GM18861 (cell line): ENCODE measurements around the gene RTN4RL1.

Experiments used
- ATAC-seq: cut with Tn5 transposase; IDR thresholded peaks from one replicate; pipeline ENCODE4 v1.9.1; 2021; ENCODE audit not compliant: unreplicated experiment

Gene RTN4RL1

DNA sequence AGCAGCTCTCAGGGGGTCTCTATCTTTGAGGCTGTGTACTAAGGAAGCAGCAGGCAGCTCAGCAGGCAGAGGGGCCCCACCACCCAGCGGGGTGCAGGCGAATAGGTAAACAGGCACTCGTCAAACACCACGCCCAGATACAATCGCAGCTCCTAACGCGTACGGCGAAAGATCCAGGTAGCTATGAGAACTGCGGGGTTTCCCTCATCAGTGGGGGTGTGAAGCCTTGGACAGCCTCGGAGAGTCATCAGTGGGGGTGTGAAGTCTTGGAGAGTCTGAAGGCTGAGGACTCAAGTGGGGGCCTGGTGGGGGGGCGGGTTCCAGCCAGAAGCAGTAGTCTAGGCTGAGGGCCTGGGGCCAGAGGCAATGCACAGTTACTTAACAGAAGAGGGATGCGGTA, 69.0 kb downstream of the RTN4RL1 start:
- no peak for ATAC-seq

DNA sequence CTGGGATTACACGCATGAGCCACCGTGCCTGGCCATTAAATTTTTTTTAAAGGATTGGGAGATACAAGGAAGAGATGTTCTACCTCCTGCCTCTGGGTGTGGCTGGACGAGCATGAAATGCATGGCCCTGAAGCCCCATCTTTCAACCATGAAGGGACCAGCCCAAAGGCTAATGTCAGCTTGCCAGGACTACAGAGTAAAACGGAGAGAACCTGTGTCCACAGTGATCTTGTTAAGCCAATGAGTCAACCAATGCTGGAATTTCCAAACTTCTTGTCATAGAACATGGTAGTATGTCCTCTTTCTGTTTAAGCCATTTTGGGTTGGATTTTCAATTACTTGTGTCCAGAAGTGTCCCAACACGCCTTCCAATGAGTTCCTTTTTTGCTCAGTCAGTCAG, 71.3 kb downstream of the RTN4RL1 start:
- ATAC-seq: no peak

DNA sequence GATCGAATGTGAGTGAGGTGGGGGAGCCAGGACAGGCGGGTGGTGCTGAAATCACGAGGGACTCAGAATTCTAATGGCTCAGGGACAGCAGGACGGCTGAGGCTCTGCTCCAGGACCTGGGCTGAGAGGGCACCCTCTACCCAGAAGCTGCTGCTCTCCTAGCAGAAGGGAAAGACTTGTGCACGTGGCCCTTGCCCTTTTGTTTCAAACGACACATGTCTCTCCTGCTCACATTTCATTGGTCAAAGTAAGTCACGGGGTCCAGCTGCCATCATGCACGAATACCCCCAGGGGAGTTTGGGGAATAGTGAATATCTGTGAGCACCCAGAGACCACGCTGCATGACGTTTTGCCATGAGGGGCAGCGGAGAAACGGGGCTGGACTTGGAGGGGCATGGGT, 73.2 kb downstream of the RTN4RL1 start:
- no peak for ATAC-seq

DNA sequence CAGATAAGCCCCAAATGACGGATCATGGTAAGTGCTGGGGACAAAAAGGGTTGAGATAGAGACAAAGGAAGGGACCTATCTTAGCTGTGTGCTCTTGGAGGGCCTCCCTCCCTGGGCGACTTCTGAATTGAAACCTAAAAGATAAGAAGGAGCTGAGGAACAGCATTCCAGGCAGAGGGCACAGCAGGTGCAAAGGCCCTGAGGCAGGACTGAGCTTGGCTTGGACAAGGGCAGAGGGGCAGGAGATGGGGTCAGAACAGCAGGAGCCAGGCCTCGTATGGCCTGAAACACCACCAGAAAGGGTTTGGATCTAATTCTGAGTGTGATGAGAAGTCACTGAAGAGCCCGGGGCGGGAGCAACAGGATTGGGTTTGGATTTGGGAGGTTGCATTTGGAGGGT, 75.4 kb downstream of the RTN4RL1 start:
- ATAC-seq: no peak

DNA sequence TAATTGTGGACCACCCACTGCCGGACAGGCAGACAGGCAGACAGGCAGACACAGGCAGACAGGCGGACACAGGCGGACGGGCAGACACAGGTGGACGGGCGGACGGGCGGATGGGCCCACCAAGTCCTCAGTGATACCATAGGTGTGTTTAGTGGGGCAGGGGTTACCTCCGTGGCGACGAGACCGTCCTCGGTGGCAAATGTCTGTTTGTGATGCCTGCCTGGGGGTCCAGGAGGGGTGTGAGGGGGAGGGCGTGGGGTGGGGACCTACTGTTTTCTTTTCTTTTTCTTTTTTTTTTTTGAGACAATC, 76.7 kb downstream of the RTN4RL1 start:
- no peak for ATAC-seq

DNA sequence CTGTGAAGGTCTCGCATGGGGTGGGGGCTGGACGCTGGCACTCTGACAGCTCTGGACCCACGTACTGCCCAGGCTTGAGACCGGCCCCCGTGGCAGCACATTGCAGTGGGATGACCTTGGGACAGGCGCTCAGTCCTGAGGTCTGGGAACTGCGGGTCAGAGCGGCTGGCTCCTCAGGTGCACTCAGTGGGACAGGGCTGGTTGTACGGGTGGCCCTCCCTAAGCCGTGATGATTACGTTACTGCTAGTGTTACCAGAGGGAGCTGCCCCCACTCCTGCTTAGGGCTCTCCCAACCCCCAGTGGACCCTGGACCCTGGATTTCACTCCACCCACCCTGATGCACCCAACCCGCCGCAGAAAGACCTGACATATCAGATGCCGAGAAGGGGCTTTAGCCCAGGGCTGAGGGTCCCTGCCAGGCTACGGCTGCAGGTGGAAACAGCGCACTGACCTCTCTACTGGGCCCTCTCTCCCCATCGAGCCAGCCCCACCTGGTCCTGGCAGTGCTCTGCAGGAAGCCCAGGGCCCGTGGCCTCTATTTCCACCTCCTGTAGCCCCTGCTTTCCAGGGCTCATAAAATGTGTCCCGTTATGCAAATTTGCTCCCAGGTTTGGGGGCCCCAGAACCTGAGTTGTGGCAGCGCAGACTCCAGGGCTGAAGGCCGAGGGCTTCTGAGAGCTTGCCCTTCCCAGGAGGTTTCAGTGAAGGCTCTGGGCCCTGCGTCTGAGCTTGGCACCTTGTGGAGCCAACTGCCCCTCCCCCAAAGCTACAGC, 77.2 kb downstream of the RTN4RL1 start:
- no peak for ATAC-seq

DNA sequence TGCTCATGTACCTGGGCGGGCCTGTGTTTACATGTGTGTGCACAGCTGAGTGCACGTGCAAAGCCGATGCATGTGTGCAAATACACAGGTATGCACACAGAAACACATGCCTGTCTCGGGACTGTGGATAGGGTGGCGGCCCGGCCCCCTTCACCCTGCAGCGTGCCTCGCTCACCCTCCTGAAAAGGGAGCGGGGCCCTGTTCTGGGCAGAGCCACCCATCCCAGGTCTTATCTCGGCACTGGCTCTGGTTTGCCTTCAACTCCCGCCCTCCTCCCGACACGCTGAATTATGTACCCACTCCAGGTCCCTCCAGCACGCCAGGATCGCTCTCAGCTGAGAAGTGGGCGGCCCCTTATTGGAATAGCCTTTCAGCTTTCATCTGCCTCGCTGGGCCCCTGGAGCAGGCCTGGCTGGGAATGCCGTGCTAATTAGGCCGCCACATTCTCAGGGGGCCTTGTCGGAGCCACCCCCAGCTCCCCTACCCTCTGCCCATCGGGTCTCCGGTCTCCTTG, 77.8 kb downstream of the RTN4RL1 start:
- no peak for ATAC-seq

DNA sequence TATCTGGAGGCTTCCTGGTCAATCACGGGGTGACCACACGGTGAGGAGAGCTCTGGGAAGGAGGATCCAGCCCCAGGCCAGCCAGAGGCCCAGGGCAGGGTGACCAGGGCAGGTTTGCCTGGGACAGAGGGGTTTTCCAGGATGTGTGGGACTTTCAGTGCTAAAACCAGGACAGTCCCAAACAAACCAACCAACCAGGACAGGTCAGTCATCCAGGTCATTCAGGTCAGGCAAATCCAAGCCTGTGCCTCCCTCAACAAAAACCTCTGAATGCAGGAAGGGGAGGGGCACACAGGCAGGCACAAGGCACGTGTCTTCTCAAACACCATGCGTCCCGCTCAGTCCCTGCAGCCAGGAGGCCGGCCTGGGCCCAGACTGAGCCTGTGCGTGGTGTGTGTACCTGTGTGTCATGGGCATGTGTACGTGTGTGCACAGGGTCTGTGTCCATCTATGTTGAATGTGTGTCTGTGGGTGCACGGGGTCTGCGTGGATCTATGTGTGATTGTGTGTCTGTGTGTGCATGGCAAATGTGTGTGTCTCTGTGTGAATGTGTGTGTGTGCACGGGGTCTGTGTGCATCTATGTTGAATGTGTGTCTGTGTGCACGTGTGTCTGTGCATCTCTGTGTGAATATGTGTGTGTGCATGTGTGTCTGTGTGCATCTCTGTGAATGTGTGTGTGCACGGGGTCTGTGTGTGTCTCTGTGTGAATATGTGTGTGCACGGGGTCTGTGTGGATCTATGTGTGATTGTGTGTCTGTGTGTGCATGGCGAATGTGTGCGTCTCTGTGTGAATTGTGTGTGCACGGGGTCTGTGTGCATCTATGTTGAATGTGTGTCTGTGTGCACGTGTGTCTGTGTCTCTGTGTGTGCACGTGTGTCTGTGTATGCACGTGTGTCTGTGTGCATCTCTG, 78.9 kb downstream of the RTN4RL1 start:
- no peak for ATAC-seq

DNA sequence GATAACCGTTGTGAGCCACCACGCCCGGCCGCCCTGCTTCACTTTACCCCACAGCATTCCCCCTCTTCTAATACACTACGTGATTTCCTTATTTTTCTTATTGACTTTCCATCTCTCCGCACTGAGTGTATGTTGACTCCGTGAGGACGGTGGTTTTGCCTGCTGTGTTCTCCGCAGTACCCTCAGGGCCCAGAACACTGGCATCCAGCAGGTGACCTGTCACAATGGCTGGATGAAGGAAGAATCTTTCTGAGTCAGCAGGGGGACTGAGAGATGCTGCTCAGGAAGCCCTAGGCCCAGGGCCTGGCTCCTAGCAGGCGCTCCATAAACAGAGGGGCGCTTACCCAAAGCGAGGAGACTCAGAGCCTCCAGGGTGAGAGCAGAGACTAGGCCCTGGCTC, 79.5 kb downstream of the RTN4RL1 start:
- no peak for ATAC-seq

DNA sequence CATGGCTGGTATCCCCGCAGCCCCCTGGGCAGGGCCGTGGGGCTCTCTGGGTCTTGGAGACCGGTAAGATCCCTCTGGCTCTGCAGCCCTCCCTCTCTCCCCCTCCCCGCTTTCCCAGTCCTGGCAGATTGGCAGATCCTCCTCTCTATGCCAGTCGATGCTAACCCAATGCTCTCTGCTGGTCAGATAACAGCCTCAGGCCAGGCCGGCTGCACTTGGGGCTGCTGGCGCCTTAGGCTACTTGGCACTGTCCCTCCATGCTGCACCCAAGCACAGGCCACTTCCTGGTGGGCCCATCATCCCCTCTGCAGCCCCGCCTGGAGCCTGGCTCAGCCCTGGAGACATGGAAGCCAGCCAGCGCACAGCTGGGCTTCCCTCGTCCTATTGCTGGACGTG, 81.7 kb downstream of the RTN4RL1 start:
- no peak for ATAC-seq

DNA sequence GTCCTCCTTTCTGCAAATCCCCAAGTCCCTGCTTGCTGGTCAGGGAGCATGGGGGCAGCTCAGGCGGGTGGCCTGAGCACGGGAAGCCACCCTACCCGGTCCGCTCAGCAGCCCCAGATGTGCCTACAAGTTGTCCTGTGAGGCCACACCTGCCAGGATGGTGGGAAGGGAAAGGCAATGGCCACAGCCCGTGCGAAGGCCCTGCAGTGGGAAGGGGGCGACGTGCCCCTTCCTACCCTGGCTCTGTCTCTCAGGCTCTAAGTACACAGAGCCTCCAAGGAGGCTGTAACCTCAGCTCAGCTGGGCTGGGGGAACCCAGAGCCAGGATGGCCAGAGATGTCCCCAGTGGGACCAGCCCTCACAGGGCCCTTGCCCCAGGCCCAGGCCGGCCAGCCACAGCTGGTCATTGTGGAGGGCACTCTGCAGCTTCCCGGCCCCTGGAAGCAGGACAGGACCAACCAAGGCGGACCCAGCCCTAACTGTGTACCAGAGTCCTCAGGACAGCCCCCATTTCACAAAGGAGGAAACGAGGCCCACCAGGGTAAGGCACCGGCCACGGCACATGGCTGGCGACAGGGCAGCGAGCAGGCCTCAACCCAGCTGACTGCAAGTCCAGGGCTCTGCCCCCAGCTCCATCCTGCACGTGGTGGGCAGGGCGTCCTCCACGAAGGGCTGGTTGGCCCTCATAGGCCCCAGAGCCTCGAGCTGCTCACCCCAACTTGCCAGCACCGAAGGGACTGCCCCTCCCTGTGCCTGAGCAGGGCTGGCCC, 82.3 kb downstream of the RTN4RL1 start:
- no peak for ATAC-seq

DNA sequence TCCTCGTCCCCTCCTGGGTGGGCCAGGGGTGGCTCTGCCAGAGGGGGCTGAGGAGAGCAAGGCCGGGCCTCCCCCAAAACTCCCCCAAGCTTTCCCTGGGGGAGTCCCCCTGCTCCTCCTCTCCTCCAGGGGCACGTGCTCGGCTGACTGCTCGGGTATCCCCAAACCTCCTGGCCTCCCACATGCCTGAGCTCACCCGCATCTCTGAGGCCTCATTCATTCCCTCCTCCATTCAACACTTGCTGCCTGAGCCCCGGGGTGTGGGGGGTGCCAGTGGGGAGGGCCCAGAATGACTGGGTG, 83.1 kb downstream of the RTN4RL1 start:
- ATAC-seq: no peak

DNA sequence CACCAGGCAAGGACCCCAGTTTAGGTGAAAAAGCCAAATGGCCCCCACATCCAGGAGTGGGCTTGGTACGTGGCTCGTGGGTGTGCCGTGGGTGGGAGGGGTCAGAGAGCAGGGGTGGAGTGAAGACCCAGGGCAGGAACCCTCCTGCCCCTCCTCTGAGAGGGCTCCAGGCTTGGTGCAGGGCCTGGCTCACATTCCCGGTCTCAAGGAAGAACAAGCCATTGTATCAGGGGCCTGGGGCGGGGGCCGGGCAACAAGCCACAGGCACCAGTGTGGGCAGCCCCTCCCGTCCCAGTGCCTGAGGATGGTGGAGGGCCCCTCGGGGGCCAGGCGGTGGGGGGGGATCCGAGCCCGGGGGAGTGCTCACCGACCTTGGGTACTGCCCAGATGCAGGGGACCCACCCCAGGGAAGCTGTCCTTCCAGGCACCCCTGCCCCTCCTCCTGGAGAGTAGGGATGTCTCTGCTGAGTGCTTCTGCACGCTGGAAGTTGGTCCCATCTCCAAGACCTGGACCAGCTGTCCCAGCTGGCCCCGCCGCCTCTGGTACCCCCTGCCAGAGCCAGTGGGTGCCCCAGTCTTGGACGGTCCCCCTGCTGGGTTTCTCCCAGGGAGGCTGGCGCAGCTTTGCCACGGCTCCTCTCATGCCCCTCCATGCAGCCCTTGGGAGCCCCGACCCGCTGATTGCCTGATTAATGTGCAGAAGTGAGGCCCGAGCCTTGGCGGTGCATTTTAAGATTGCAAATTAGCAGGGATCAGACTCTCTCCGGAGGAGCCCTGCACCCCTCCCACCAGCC, 83.7 kb downstream of the RTN4RL1 start:
- ATAC-seq: no peak

DNA sequence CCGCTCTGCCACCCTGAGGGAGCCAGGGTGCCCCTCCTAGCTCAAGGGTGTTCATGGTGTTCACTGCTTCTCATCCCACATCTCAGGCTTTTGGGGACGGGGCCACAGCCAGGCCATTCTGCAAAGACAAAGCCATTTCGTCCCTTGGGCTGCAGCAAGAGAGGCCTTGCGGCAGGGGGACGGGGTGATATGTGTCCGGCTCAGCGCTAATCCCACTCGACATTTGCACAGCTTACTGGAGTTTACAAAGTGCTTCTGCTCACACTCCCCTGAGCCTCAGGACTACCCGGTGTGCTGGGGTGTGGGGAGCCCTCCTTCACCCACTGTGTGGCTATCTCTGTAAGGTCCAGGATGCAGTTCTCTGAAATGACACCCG, 84.3 kb downstream of the RTN4RL1 start:
- ATAC-seq: no peak

DNA sequence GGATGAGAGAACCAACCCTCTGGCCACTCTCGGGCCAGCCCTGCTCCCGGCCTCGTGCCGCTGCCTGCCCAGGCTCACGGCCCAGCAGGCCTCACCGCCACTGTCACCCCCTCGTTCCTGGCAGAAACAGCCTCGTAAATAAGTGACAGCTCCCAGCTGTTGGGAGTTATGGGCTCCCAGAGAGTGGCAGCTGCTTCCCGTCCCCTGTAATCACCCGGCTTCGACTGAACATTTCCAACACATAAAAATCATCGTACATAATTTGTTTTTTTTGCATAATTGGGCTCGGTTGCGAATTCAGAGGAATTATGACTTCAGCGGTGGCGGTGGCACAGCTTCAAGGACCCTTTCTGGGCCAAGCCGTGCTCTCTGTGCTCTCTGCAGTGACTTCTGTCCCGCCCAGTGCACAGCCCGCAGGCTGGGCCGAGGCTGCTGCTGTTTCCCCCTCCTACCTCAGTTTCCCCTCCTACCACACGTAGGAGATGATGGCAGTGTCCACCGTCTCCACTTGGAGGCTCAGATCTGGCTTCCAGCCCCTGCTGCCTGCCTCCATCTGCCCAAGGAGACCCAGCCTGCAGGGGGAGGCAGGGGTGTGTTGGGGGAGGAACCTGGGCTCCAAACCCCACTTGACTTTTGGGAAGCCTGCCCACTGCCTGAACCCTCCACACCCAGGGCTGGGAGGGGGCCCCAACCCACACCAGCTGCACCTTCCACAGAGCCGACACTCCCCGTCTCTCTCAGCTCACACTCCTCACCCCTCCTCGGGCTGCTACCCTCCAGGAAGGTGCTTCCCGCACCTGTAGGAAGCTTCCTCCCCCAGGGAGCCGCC, 84.9 kb downstream of the RTN4RL1 start:
- no peak for ATAC-seq

DNA sequence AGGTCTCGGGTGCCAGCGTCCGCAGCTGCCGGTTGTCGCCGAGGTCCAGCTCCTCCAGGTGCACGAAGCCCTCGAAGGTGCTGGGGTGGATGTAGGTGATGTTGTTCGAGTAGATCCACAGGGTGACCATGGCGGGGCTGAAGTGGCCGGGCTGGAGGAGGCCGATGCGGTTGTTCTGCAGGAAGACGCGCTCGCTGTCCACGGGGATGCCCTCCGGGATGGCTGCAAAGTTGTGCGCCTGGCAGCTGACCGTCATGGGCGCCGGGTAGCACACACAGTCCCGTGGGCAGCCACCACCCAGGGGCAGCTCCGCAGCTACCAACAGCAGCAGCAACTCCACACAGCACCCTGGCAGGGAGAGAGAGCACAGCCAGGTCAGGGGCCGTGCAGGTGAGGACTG, 87.7 kb downstream of the RTN4RL1 start:
- ATAC-seq: no peak

DNA sequence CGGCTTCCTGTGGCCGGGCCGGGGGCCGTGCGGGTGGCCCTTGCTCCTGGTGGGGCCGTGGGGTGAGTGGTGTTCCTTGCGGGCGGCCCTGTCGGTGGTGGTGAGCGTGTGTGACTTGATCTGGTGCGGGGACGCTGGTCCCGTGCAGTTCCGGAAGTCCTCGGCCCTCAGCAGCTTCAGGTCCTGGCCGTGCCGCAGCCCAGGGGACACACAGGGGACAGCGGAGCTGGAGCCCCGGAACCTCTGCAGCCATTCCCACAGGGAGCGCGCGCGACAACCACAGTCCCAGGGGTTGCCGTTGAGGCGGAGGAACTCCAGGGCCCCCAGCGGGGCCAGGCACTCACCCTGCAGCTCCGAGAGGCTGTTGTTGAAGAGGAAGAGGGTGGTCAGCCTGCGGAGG, 88.4 kb downstream of the RTN4RL1 start:
- no peak for ATAC-seq

DNA sequence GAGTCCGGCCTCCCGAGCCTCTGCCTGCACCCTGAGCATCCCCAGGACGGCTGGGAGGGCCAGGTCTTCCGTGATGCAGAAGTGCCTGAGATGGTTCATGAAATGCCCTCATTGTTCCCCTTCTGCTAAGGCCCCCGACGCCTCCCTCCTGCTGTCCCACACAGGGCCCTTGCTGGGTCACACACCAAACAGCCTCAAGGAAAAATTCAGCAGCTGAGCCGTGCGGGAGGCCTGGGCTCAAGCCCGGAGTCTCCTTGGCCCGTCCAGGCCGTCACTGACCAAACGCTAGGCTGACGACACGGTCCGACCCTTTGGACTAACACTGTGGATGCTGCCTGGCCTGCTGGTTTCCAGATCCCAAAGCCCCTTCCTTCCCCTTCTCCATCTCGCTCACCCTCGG, 90.2 kb downstream of the RTN4RL1 start:
- no peak for ATAC-seq

DNA sequence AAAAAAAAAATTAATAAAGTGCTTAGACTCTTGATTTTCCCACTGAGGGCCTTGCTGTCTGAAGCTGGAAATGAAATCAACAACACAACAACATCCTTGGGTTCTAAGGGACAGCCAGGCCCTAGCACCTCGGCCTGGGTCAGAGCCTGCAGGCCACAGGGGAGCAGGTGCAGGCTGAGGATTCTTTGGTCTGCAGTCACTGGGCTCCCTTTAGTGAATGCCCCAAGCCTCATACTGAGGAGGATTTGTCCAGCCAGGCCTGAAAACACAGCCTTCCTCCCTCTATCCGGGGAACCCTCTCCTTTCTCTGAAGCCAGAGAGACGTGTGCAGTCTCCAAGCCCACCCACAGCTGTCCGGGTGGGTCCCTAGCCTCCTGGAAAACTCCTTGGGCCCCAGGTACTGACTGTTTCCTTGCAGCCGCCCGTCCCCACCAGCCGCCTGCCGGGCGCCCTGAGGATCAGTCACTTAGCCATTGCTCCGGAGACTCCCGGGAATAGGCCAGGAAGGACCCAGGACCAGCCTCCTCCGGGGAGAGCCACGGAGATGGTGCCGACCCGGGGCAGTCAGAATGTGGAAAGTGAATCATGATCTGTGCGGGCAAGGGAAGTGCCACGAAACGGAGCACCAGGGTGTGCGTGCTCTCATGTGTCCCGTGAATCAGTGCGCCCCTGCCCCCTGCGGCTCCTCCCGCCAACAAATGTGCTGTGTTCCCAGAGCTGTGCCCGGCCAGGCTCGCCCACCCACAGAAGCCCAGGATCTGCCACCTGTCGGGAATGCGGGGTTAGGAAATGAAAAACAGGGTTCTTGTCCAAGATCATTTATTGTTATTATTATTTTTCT, 91.0 kb downstream of the RTN4RL1 start:
- ATAC-seq: no peak
